GM19099 (cell line): ENCODE results near the gene RTP3.

Experiments used
- POLR2A ChIP-seq: IDR thresholded peaks from 3 replicates; pipeline ENCODE4 v1.6.1; 2011; ENCODE audit warnings: low read depth; ENCODE audit not compliant: insufficient read length; ENCODE audit errors: extremely low read depth

Gene RTP3

GRCh38 chr3:46464326-46465195, 33.2 kb upstream of the RTP3 start, which contains the start of gene LTF:
LTF (minus strand) TSS chr3:46464905; CDS start chr3:46464867, 38 bp downstream.
- no peak for TF ChIP-seq POLR2A

- no peak for TF ChIP-seq POLR2A
These were observed 32.6 kb upstream of the RTP3 start for GRCh38 chr3:46465196-46465520.

DNA sequence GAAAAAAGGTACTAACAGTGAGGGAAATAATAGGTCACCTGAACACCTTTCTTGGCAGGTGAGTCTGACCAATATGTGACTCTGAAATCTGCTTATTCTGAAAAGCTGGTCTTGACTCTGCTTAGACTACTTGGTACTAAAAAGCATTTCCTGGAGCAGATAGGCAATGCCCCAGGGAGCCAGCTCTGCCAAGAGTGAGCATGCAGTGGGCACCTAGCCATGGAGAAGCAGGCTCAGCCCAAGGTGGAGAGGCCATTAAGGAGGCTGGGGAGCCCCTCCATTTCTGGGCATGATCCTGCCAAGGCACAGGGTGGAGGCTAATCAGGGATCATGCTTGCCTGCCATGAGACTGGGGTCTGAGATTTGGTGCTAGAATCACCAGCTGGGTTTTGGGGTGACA, 31.5 kb upstream of the RTP3 start:
- TF ChIP-seq POLR2A, result no peak

DNA sequence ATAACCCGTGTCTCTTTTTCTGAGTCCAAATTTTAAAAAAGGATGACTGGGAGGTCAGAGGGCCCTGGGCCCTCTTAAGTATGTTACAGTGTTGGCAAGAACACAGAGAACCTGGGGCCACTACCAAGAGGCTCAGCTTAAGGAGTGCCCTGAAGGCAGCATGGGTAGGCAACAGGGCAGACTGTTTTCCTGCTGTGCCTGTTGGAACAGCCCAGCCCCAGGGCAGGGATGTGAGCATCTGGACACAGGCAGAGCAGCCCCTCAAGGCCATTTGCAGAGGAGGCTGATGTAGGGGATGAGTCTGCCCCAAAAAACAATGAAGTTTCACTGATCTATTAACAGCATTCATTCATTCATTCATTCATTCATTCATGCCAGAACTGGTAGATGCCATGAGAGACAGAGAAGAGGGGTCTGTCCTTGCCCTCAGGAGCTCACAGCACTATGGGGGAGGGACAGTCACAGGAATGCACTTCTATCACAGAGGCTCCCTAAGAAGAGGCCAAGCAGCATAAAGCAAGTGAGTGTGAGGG, 30.8 kb upstream of the RTP3 start:
- TF ChIP-seq POLR2A, result no peak

- TF ChIP-seq POLR2A, result no peak
These were observed 30.2 kb upstream of the RTP3 start for GRCh38 chr3:46467562-46467961.

- TF ChIP-seq POLR2A, result no peak
These were observed 28.8 kb upstream of the RTP3 start for GRCh38 chr3:46468753-46469600.

DNA sequence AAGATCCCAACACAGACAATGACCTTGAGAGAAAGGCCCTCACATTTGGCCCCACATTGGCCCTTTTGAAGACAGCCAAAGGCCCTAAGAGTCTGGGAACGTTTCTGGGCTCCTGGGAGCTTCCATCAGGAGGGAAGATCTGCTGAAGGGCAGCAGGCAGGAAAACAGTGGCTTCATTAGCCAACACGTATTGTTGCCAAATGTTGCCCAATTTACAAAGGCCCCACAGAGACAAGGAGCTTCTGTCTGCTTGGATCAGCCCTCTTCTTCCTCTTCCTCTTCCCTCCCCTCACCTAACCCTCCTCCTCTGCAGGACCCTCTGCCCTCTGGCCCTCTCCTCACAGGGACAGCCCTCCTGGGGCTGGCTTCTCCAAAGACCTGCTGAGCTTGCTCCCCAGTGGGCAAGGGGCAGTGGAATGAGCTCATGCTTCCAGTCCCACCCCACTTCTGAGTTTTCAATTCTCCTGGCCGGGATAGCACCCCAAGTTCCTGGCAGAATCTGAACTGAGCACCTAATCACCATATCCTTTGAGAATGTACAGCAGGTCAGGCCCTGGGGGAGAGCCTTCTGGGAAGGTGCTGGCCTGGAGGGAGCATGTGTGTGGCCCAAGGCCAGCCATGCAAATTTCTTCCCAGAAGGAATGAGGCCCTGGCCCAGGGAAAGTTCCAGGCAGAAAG, 28.0 kb upstream of the RTP3 start:
- no peak for TF ChIP-seq POLR2A

DNA sequence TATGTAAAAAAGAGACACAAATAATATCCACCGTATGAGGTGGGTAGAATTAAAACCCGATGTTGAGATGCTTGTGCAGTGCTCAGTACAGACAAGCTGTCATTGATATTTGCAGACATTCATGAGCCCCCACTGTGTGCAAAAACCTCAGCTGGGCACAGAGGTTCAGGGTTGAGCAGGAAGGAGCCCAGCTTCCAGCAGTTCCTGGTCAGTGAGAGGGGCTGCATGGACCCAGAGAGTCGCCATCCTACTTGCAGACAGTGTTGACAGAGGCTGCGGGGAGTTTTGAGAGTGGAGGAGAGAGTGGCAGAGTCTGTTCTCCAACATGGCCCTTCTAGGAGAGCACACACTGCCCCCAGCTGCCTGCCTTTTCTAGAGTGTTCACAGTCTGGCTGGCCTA, 26.9 kb upstream of the RTP3 start:
- TF ChIP-seq POLR2A, result no peak

DNA sequence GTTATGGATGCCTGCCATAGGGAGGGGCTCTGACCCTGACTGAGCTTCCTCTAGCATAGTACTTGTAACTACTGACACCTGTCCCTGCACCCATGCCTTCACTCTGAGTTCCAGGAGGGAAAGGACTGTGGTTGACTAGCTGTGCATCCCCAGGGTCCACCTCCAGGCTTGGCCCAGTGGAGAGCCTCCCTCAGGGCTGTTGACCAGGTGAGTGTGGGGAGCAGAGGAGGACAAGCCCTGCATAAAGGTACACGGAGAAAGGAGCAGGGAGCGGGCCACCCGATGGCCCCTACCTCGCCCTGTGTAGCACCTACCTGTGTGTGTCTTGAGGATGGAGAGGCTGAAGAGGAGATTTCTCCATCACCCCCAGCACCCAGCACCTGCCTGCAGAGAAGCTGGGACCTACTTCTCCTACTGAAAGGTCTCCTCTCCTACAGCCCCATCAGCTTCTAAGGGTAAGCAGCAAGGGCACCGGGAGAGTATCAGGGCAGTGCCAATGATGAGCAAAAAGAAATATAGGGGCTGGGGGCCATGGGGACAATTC, 26.3 kb upstream of the RTP3 start:
- TF ChIP-seq POLR2A, result no peak

- no peak for TF ChIP-seq POLR2A
These were observed 25.0 kb upstream of the RTP3 start for GRCh38 chr3:46472736-46473135.

GRCh38 chr3:46477145-46477544, 20.6 kb upstream of the RTP3 start:
- no peak for TF ChIP-seq POLR2A

GRCh38 chr3:46477756-46478155, 20.0 kb upstream of the RTP3 start:
- TF ChIP-seq POLR2A, result no peak

DNA sequence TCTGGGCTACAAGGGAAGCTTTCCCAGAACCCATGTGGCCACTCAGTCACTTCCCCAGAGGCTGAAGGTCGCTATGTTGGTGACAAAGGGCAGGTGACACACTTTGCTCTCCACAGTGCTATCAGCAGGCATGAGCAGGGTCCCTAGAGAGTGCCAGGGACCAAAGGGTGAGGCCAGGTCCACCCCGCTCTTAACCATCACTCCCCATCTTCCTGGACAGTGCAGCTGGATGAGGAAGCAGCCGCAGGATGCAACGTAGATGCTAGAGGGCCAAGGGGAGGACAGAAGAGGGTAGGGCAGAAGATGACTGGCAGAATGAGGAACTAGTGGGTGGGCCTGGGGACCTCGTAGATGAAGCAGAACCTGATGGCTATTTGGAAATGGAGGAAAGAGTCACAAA, 19.4 kb upstream of the RTP3 start:
- TF ChIP-seq POLR2A, result no peak

GRCh38 chr3:46479021-46479420, 18.8 kb upstream of the RTP3 start:
- TF ChIP-seq POLR2A, result no peak

- no peak for TF ChIP-seq POLR2A
These were observed 18.1 kb upstream of the RTP3 start for GRCh38 chr3:46479696-46480095.
